Mucosa of descending colon (tissue), 3 donors: Measurements from ENCODE around the gene POLR1A. TPM values are rescaled to one million over a fixed set of nuclear protein-coding genes. Genes with fewer than 3 reads are reported as not detected.

Experiments used
- ATAC-seq: fragments of 200-7000 bp; cut with Tn5 transposase; one replicate; pipeline ENCODE4 v1.9.1; 2020; ENCODE audit warnings: mild to moderate bottlenecking, moderate library complexity
- DNase-seq, 3 donors: peaks; one replicate each; pipeline ENCODE4 v3.0.0-alpha.2; 2020
- H3K36me3 ChIP-seq: fragments of 200-600 bp; one replicate; pipeline ENCODE4 v1.8.0; 2021; ENCODE audit warnings: low read depth, mild to moderate bottlenecking
- H3K4me1 ChIP-seq: fragments of 200-600 bp; one replicate; pipeline ENCODE4 v1.8.0; 2021; ENCODE audit warnings: low read depth, mild to moderate bottlenecking
- H3K4me3 ChIP-seq: fragments of 200-600 bp; one replicate; pipeline ENCODE4 v1.8.0; 2021; ENCODE audit warnings: mild to moderate bottlenecking
- H3K9me3 ChIP-seq: fragments of 200-600 bp; one replicate; pipeline ENCODE4 v1.8.0; 2021; ENCODE audit warnings: mild to moderate bottlenecking
- intact Hi-C, 2 donors: fragments of 100-400 bp; cut with DNase I in 1 of 2; cut with micrococcal nuclease in 1 of 2; formaldehyde crosslinking; loops; one replicate each; pipeline versions ENCODE4 v1.11.0 to v1.11.1; 2022; cut with DNase I, micrococcal nuclease
- long read RNA-seq, 2 donors: library from polyadenylated mRNA; unstranded; transcript quantifications; one replicate each; pipeline ENCODE4 v2.0.0, GENCODE V29; 2019 to 2021
- total RNA-seq, 3 donors: library from RNA; stranded (reverse); fragmentation: NEBNext Ultra II Directional in 2 of 3; extraction: Animal tissue kit (Norgen Biotek cat#: 25700) in 2 of 3; gene quantifications; one replicate each; pipeline versions ENCODE4 v1.2.1 to v1.2.4, GENCODE V29; 2021 to 2023
- TF ChIP-seq, protein P1 (sequence below): fragments of 200-600 bp; IDR thresholded peaks from one replicate; pipeline ENCODE4 v1.8.0; 2022; ENCODE audit warnings: antibody characterized with exemption, mild to moderate bottlenecking
- donor health status: DM: no; HTN: no; CAD: no; lungs with moderate emphysema.
- donor health status: DM: no; HTN: no; CAD: no.
- donor health status: DM: no; HTN: yes; CAD: no.

POLR1A gene
- total RNA-seq, result 10 to 100 TPM; 22.8 to 29.3 (median 24.3) TPM
- long read RNA-seq, donor 1, partial matches to known transcripts, result 7 of 12 reads
- long read RNA-seq, donor 1, other reads (novel, unspliced or antisense), result 5 of 12 reads
- long read RNA-seq, donor 2, partial matches to known transcripts, result 2 of 6 reads
- long read RNA-seq, donor 2, other reads (novel, unspliced or antisense), result 4 of 6 reads

GRCh38 chr2:86105252-86105968 lies at the start of gene POLR1A:
Gene POLR1A (minus strand): TSS chr2:86105886. CDS start chr2:86105776, 110 bp downstream.
- Histone ChIP-seq H3K4me1 (peaks cover 20% of the 10 kb centered on the region), H3K4me3 (peak within 1 kb of the TSS; percentile 40), H3K36me3 (no peaks in the 10 kb centered on the region), H3K9me3 (no peaks in the 10 kb centered on the region)
- peak; percentile 93 for ATAC-seq
- peak; percentile 86 to 91 (median 91) for DNase-seq
- intact Hi-C loops, result no loop called here
- TF ChIP-seq, protein P1, sequence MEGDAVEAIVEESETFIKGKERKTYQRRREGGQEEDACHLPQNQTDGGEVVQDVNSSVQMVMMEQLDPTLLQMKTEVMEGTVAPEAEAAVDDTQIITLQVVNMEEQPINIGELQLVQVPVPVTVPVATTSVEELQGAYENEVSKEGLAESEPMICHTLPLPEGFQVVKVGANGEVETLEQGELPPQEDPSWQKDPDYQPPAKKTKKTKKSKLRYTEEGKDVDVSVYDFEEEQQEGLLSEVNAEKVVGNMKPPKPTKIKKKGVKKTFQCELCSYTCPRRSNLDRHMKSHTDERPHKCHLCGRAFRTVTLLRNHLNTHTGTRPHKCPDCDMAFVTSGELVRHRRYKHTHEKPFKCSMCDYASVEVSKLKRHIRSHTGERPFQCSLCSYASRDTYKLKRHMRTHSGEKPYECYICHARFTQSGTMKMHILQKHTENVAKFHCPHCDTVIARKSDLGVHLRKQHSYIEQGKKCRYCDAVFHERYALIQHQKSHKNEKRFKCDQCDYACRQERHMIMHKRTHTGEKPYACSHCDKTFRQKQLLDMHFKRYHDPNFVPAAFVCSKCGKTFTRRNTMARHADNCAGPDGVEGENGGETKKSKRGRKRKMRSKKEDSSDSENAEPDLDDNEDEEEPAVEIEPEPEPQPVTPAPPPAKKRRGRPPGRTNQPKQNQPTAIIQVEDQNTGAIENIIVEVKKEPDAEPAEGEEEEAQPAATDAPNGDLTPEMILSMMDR, result no peak

DNA sequence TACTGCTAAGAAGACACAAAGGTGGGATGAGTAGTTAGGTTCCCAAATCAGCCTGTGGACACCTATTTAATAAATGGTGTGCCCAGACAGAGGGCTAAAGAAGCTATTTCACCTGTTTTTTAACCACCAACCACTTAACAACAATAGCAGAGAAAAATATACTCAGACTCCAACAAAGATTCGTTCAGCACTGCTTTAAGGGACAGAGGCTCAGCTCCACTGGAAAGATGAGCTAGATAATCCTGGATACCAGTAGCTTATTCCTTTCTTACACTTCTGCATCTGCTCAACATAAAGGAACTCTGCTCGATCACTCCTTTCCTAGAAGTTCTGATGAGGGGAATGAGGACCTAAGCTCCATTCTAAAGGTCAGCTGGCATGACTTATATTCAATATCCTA lies 44.8 kb upstream of the POLR1A start:
- DNase-seq (no peak), ATAC-seq (no peak)
- TF ChIP-seq, protein P1, result no peak
- intact Hi-C loops, result no loop called here
- peaks cover 15% of the 10 kb centered on the region for H3K36me3 ChIP-seq
- H3K9me3 ChIP-seq, result no peaks in the 10 kb centered on the region
- H3K4me1 ChIP-seq, result no peaks in the 10 kb centered on the region
- no peak overlapping the region for H3K4me3 ChIP-seq

DNA sequence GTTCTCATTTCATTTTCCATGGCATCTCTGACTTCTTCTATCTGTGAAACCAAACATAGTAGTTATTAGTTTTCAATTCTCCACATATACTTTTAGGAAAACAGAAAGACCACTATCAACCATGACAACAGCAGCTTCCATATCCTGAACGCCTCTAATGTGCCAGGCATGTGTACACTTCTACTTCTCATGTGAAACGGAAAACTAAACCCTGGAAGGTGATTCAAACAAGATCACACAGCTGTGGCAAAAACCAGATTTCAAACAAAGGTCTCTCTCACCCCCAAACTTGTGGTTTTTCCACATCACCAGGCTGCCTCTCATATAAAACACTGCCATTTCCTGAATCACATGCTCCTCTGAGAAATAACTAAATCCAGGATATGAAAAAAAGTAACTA lies 42.1 kb upstream of the POLR1A start:
- TF ChIP-seq, protein P1, result no peak
- Histone ChIP-seq H3K9me3 (no peaks in the 10 kb centered on the region), H3K4me3 (no peak overlapping the region), H3K4me1 (no peaks in the 10 kb centered on the region), H3K36me3 (peaks cover 15% of the 10 kb centered on the region)
- ATAC-seq (no peak), DNase-seq (no peak)
- intact Hi-C loops, result no loop called here

GRCh38 chr2:86143926-86144685 lies 38.4 kb upstream of the POLR1A start:
- ATAC-seq (no peak), DNase-seq (no peak)
- intact Hi-C loops, result no loop called here
- Histone ChIP-seq H3K36me3 (peaks cover 3% of the 10 kb centered on the region), H3K4me1 (no peaks in the 10 kb centered on the region), H3K9me3 (no peaks in the 10 kb centered on the region), H3K4me3 (no peak overlapping the region)
- TF ChIP-seq, protein P1, result no peak

GRCh38 chr2:86143307-86143706 lies 37.6 kb upstream of the POLR1A start:
- no peaks in the 10 kb centered on the region for H3K9me3 ChIP-seq
- intact Hi-C loops, result no loop called here
- no peaks in the 10 kb centered on the region for H3K4me1 ChIP-seq
- ATAC-seq (no peak), DNase-seq (no peak)
- no peaks in the 10 kb centered on the region for H3K36me3 ChIP-seq
- TF ChIP-seq, protein P1, result no peak
- H3K4me3 ChIP-seq, result no peak overlapping the region
